Astrocyte of the cerebellum (primary cell): ENCODE results near the gene CHD3.

Experiments used
- DNase-seq: peaks from one replicate; pipeline ENCODE4 v3.0.0-alpha.2; 2011; ENCODE audit warnings: low read depth
- H3K4me3 ChIP-seq: 2 replicates; pipeline ENCODE4 v1.5.1; 2011; ENCODE audit warnings: mild to moderate bottlenecking, low read depth, low read length, moderate library complexity
- CTCF ChIP-seq: IDR thresholded peaks from 2 replicates; pipeline ENCODE4 v1.5.1; 2012; ENCODE audit warnings: low read length, low read depth, moderate library complexity, mild to moderate bottlenecking; ENCODE audit errors: missing control alignments
- in situ Hi-C: cut with HindIII; loops from 2 replicates; pipeline ENCODE4 v1.10.0; 2017; ENCODE audit warnings: low sequenced_read_pairs

CHD3 gene

GRCh38 chr17:7882068-7882467, 6.5 kb upstream of the CHD3 start:
- TF ChIP-seq CTCF = no peak
- no peak overlapping the region for H3K4me3 ChIP-seq
- DNase-seq = no peak
- in situ Hi-C loops = no loop called here

GRCh38 chr17:7882629-7883028, 6.0 kb upstream of the CHD3 start:
- no peak for DNase-seq
- in situ Hi-C loops = no loop called here
- no peak for TF ChIP-seq CTCF
- no peak overlapping the region for H3K4me3 ChIP-seq

GRCh38 chr17:7883781-7884386, 4.7 kb upstream of the CHD3 start:
- in situ Hi-C loops = no loop called here
- DNase-seq = no peak

GRCh38 chr17:7884581-7885366, 3.8 kb upstream of the CHD3 start:
- no peak for TF ChIP-seq CTCF
- no peak for DNase-seq
- in situ Hi-C loops = no loop called here
- peak overlapping the region; percentile 84 for H3K4me3 ChIP-seq

More at GRCh38 chr17:7883781-7884386, 4.7 kb upstream of the CHD3 start:
- TF ChIP-seq CTCF = no peak
- H3K4me3 ChIP-seq = peak overlapping the region; percentile 84

GRCh38 chr17:7885367-7886226, 3.0 kb upstream of the CHD3 start:
- DNase-seq = no peak
- H3K4me3 ChIP-seq = peak overlapping the region; percentile 84
- TF ChIP-seq CTCF = no peak
- in situ Hi-C loops = no loop called here

- in situ Hi-C loops = no loop called here
- DNase-seq = no peak
- TF ChIP-seq CTCF = no peak
- peak overlapping the region; percentile 84 for H3K4me3 ChIP-seq
Measured at GRCh38 chr17:7886227-7887037, 2.2 kb upstream of the CHD3 start.
